Mucosa of descending colon (tissue), 3 donors: Measurements from ENCODE around the gene MRPL2. TPM values are rescaled to one million over a fixed set of nuclear protein-coding genes. Genes with fewer than 3 reads are reported as not detected.

Experiments
- ATAC-seq: fragments of 200-7000 bp; cut with Tn5 transposase; one replicate; pipeline ENCODE4 v1.9.1; 2020; ENCODE audit warnings: mild to moderate bottlenecking, moderate library complexity
- DNase-seq, 3 donors: peaks; one replicate each; pipeline ENCODE4 v3.0.0-alpha.2; 2020
- H3K36me3 ChIP-seq: fragments of 200-600 bp; one replicate; pipeline ENCODE4 v1.8.0; 2021; ENCODE audit warnings: low read depth, mild to moderate bottlenecking
- H3K4me1 ChIP-seq: fragments of 200-600 bp; one replicate; pipeline ENCODE4 v1.8.0; 2021; ENCODE audit warnings: low read depth, mild to moderate bottlenecking
- H3K4me3 ChIP-seq: fragments of 200-600 bp; one replicate; pipeline ENCODE4 v1.8.0; 2021; ENCODE audit warnings: mild to moderate bottlenecking
- H3K9me3 ChIP-seq: fragments of 200-600 bp; one replicate; pipeline ENCODE4 v1.8.0; 2021; ENCODE audit warnings: mild to moderate bottlenecking
- CTCF ChIP-seq: fragments of 200-600 bp; IDR thresholded peaks from one replicate; pipeline ENCODE4 v1.8.0; 2022; ENCODE audit warnings: antibody characterized with exemption, mild to moderate bottlenecking
- intact Hi-C, 2 donors: fragments of 100-400 bp; cut with DNase I in 1 of 2; cut with micrococcal nuclease in 1 of 2; formaldehyde crosslinking; loops; one replicate each; pipeline versions ENCODE4 v1.11.0 to v1.11.1; 2022; cut with DNase I, micrococcal nuclease
- long read RNA-seq, 2 donors: library from polyadenylated mRNA; unstranded; transcript quantifications; one replicate each; pipeline ENCODE4 v2.0.0, GENCODE V29; 2019 to 2021
- total RNA-seq, 3 donors: library from RNA; stranded (reverse); fragmentation: NEBNext Ultra II Directional in 2 of 3; extraction: Animal tissue kit (Norgen Biotek cat#: 25700) in 2 of 3; gene quantifications; one replicate each; pipeline versions ENCODE4 v1.2.1 to v1.2.4, GENCODE V29; 2021 to 2023
- donor health status: DM: no; HTN: no; CAD: no; lungs with moderate emphysema.
- donor health status: DM: no; HTN: no; CAD: no.
- donor health status: DM: no; HTN: yes; CAD: no.

Gene MRPL2
- 10 to 100 TPM; 58.7 to 82.8 (median 75.2) TPM for total RNA-seq
- long read RNA-seq, donor 1, transcript MRPL2-202 (7 exons, 1,588 nt) = major isoform, 5 of 10 reads
- long read RNA-seq, donor 1, partial matches to known transcripts = 4 of 10 reads
- long read RNA-seq, donor 1, other reads (novel, unspliced or antisense) = 0 of 10 reads
- long read RNA-seq, donor 2, transcript MRPL2-202 (7 exons, 1,588 nt) = major isoform, 21 of 29 reads
- long read RNA-seq, donor 2, transcript MRPL2-203 (2 exons, 689 nt) = minor isoform, 6 of 29 reads
- long read RNA-seq, donor 2, partial matches to known transcripts = 0 of 29 reads
- long read RNA-seq, donor 2, other reads (novel, unspliced or antisense) = 2 of 29 reads

GRCh38 chr6:43059168-43060033 is at the start of gene MRPL2, which contains the start of gene KLC4:
MRPL2 (minus strand) TSS chr6:43059434; CDS start chr6:43059381, 53 bp downstream.
KLC4 (plus strand) TSS chr6:43059631; CDS start chr6:43061336, 1,705 bp downstream.
- intact Hi-C loops = no loop called here
- DNase-seq (peak; percentile 98 to 99 (median 98)), ATAC-seq (peak; percentile 90)
- Histone ChIP-seq H3K36me3 (no peaks in the 10 kb centered on the region), H3K4me3 (peak within 1 kb of the TSS; percentile 66), H3K9me3 (no peaks in the 10 kb centered on the region), H3K4me1 (peaks cover 15% of the 10 kb centered on the region)
- no peak for TF ChIP-seq CTCF

GRCh38 chr6:43107344-43108062 is 48.3 kb upstream of the MRPL2 start:
- Histone ChIP-seq H3K36me3 (no peaks in the 10 kb centered on the region), H3K9me3 (no peaks in the 10 kb centered on the region), H3K4me1 (no peaks in the 10 kb centered on the region), H3K4me3 (no peak overlapping the region)
- ATAC-seq = no peak
- peak in 1 of 3 donors; percentile 6 for DNase-seq
- no peak for TF ChIP-seq CTCF
- intact Hi-C loops = no loop called here

GRCh38 chr6:43105538-43106222 is 46.4 kb upstream of the MRPL2 start:
- ATAC-seq (no peak), DNase-seq (no peak)
- intact Hi-C loops = no loop called here
- Histone ChIP-seq H3K4me1 (no peaks in the 10 kb centered on the region), H3K36me3 (no peaks in the 10 kb centered on the region), H3K9me3 (no peaks in the 10 kb centered on the region), H3K4me3 (no peak overlapping the region)
- TF ChIP-seq CTCF = no peak

GRCh38 chr6:43103253-43103876 is 44.1 kb upstream of the MRPL2 start:
- intact Hi-C loops = no loop called here
- H3K4me1 ChIP-seq = no peaks in the 10 kb centered on the region
- no peak for TF ChIP-seq CTCF
- no peaks in the 10 kb centered on the region for H3K9me3 ChIP-seq
- H3K36me3 ChIP-seq = no peaks in the 10 kb centered on the region
- DNase-seq = no peak
- ATAC-seq = no peak
- H3K4me3 ChIP-seq = no peak overlapping the region
